Measurements from ENCODE around the gene POLR3A. TPM values are rescaled to one million over a fixed set of nuclear protein-coding genes. Genes with fewer than 3 reads are reported as not detected.
"Not testable (repeated sequence)": the region's sequence is repeated elsewhere in the genome, so short reads cannot be mapped to it uniquely, and the experiment has no call there.

Gene POLR3A
- total RNA-seq (2014; rRNA removed; shearing (Covaris generic)), result 4.7 and 5.5 TPM in 2 replicates

- DNase-seq (ENCODE audit: low spot score), result peak; percentile 95
Measured at GRCh38 chr10:78029269-78030226, at the start of gene POLR3A. Gene POLR3A (minus strand): TSS chr10:78029515. CDS start chr10:78029407, 108 bp downstream.

DNA sequence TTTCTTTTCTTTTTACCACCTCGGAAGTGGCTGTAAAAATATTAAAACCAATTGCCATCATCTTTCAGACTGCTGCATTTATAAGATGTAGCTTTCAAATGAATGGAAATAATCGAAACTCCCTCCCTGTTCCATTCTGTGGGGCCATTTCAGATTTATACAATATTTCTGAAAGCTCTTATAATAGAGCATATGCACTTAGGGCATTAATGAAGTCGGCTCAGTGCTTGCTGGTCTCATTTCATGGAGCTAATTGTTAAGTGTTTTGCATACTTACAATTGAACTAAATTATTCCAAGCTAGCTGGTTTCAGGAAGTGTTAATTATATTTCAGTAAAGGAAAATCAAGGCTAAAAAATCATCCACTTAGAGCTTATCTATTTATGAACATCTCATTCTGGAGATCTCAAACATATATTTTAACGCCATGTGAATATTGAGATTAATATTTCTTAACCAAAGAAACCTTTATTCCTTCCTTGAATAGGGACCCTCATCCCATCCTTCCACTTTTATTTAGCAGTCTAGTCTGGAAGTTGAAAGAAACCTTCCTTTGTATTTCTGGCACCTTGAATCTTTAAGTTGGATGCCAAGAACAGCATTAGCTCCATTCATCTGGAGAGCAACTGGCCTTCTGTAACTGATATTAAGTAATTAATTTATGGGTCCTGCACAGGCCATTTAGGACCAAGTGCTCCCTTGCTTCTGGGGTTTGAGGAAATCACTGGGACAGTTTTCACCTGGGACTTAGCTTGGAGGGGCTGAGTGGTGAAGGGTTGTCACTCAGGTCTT lies 49.4 kb upstream of the POLR3A start:
- no peak for DNase-seq (ENCODE audit: low spot score)

GRCh38 chr10:78075806-78076205 lies 46.5 kb upstream of the POLR3A start:
- not testable (repeated sequence) for DNase-seq (ENCODE audit: low spot score)

GRCh38 chr10:78072504-78072903 lies 43.2 kb upstream of the POLR3A start:
- no peak for DNase-seq (ENCODE audit: low spot score)

GRCh38 chr10:78071857-78072179 lies 42.5 kb upstream of the POLR3A start:
- no peak for DNase-seq (ENCODE audit: low spot score)

DNA sequence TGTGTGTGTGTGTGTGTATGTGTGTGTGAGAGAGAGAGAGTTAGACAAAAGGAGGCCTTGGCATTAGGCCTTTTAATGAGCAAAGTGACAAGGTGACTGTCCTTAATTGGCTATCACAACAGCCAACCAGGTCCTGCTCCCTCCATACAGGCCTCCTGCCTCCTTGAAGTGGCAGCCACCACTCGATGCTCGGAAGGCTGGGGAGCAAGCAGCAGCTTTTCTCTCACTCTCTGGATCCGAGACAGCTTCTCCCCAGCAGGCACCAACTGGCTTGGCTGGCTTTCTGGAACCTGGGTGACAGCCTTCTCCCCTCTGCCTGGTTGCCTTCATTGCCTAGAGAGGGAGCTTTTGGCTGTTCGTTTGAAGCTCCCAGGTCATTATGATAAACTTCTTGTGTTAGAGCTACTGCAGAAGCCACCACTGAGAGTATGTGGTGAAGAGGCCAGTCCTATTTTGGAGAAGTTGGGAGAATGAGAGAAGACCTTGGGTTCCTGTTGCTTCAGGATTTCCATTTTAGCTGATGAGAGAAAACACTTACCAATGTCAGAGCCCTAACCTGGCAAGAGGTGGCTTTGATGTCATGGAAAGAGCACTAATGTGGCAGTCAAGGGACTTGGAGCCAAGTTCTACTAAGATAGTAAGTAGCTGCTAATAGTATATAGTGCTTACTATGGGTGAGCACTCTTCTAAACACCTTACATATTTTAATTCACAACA lies 42.0 kb upstream of the POLR3A start:
- DNase-seq (ENCODE audit: low spot score), result no peak

DNA sequence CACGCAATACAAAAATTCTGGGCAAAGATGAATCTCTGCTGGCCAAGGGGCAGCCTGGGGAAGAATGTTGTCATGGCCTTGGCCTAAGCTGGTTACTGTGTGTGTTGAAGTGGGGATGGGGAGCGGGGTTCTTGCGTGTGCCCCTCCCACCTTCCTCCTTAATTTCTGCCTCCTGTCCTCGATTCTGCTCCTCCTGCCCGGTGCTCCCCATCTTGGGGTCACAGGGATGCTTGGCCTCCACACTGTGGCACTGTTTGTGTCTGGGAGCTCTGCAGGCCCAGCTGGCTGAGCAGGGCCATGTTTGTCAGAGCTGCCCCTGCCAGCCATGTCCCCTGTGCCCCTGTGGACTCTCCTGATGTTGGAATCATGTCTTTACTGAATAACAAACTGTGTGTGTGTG lies 41.4 kb upstream of the POLR3A start:
- DNase-seq (ENCODE audit: low spot score), result no peak

- not testable (repeated sequence) for DNase-seq (ENCODE audit: low spot score)
Measured at GRCh38 chr10:78070064-78070463, 40.7 kb upstream of the POLR3A start.

DNA sequence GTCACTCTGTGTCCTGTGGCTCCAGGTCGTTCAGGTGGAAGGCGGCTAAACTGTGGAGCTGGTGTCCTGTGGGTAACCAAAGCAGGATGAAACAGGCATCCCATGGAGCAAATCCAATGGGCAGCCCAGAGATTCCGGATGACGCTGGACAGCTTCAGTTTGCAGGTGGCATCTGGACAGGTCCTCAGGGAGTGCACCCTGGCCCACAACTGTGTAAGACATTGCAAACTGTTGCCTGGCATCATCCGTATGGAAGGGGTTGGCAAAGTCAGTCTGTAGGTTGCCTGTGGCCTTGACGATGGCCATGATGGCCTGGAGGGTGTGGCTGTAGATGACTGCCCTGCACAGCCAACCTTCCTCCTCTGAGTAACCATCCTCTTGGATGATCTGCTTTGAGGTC lies 39.8 kb upstream of the POLR3A start:
- no peak for DNase-seq (ENCODE audit: low spot score)

- DNase-seq (ENCODE audit: low spot score), result no peak
Measured at GRCh38 chr10:78066728-78067430, 37.6 kb upstream of the POLR3A start.

DNA sequence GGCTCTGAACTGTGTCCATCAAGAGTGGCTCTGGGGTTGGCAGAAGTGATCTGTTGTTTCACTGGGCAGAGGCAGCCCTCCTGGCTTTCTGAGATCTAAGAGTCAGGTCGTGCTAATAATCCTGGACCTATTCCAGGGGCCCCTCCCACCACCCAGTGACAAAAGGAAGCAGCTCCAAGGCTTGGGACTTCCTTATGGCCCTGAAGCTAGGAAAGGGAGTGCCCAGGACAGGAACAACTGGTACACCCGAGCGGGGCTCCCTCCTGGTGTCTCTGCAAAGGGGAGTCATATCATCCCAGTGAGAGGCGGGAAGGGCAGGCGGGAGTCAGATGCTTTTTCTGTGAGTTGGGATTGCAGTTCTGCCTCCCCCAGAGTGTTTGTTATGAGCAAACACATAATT lies 36.7 kb upstream of the POLR3A start:
- no peak for DNase-seq (ENCODE audit: low spot score)

GRCh38 chr10:78065611-78066010 lies 36.3 kb upstream of the POLR3A start:
- DNase-seq (ENCODE audit: low spot score), result no peak

DNA sequence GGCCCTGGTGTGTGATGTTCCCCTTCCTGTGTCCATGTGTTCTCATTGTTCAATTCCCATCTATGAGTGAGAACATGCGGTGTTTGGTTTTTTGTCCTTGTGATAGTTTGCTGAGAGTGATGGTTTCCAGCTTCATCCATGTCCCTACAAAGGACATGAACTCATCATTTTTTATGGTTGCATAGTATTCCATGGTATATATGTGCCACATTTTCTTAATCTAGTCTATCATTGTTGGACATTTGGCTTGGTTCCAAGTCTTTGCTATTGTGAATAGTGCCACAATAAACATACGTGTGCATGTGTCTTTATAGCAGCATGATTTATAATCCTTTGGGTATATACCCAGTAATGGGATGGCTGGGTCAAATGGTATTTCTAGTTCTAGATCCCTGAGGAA lies 35.6 kb upstream of the POLR3A start:
- not testable (repeated sequence) for DNase-seq (ENCODE audit: low spot score)

DNA sequence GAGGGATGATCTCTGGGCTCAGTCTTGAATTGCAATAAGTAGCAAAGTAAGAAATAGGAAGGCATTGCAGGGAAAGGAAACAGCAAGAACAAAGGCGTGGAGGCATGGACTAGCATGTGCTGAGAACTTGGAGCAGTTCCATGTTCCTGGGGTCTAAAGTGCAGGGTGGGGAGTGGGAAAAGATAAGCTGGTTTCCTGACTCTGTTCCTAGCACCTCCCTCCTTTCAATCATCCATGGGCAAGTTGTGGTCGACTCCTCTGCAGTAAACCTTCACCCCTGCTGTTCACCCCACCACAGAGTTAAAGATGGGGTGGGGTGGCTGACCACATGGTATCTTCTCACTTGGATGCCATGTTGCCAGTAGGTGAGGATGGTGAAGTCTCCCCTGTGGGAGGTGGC lies 33.9 kb upstream of the POLR3A start:
- no peak for DNase-seq (ENCODE audit: low spot score)

GRCh38 chr10:78062296-78062695 lies 33.0 kb upstream of the POLR3A start:
- DNase-seq (ENCODE audit: low spot score), result no peak

DNA sequence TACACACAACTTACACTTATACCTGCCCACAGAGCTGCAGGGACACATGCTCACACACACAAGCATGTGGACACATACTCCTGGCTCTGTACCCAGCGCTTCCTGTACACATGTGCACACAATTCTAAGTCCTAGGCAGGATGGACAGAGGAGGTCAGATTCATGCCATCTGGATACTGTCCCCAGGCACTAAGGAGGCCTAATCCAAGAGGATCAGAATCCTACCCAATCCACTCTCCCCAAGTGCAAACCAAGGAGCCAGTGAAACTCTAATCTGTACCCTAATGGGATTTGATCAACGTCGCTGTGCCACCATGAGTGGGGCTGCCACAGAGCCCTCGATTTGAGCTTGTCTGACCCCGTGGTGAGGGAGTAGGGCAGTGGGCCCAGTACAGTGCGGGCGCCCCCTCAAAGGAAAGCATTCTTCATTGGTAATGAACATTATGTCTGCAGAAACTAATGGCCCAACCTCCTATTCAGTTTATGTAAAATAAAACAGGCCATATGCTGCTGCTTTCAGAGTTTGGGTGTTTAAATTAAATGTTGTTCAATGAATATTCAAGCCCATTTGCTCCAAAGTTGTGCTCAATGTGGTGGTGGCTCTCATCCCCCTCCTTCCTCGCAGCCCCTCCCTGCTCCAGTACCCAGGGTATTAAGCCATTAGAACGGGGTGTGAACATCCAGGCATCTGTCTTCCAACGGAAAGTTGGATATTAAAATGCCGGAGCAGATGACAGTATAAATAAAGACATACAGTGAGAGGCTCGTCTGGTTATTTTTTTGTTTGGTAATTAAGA lies 30.8 kb upstream of the POLR3A start:
- DNase-seq (ENCODE audit: low spot score), result no peak

DNA sequence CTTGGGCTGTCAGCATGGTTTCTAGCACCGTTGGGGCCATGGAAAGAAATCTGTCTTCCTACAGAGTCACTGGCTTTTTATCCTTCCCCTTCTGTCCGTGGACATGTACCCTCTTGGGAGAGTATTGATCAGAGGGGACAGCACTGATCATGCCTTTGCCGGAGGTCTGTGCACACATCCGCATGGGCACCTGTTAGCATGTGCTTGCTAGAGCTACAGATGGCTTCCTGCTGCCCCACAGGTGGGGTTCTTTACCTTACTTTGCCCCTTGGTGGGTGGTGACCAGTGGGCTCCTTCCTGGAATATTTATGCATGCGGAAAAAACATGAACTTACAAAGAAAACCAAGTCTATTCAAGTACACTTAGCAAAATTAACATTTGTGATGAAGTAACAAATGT lies 29.2 kb upstream of the POLR3A start:
- DNase-seq (ENCODE audit: low spot score), result no peak

- no peak for DNase-seq (ENCODE audit: low spot score)
Measured at GRCh38 chr10:78053211-78053868, 24.0 kb upstream of the POLR3A start.

- DNase-seq (ENCODE audit: low spot score), result no peak
Measured at GRCh38 chr10:78049851-78050250, 20.5 kb upstream of the POLR3A start.

- DNase-seq (ENCODE audit: low spot score), result peak; percentile 82
Measured at GRCh38 chr10:78047314-78047891, 18.1 kb upstream of the POLR3A start.

Data from H4 (cell line).